Astrocyte (in vitro differentiated cells and primary cell): Measurements from ENCODE around the gene MEG3. TPM values are rescaled to one million over a fixed set of nuclear protein-coding genes. Genes with fewer than 3 reads are reported as not detected.

Experiments
- DNase-seq: peaks from one replicate; pipeline ENCODE4 v3.0.0-alpha.2; 2010; ENCODE audit warnings: low read depth
- FAIRE-seq: peaks from 2 replicates; lab custom pipeline; 2011; peaks lifted over from hg19 to GRCh38; lab: Jason Lieb, UNC
- H2AFZ ChIP-seq: 2 replicates; pipeline ENCODE4 v1.6.0; 2012; ENCODE audit warnings: low read depth, low read length, inconsistent platforms
- H3K27ac ChIP-seq: 2 replicates; pipeline ENCODE4 v1.5.1; 2011; ENCODE audit warnings: low read depth, low read length, inconsistent platforms
- H3K27me3 ChIP-seq: 2 replicates; pipeline ENCODE4 v1.6.0; 2011; ENCODE audit warnings: low read length, inconsistent platforms; ENCODE audit not compliant: insufficient read depth
- H3K36me3 ChIP-seq: 2 replicates; pipeline ENCODE4 v1.5.1; 2011; ENCODE audit warnings: low read length, inconsistent platforms; ENCODE audit not compliant: insufficient read depth
- H3K4me1 ChIP-seq: 2 replicates; pipeline ENCODE4 v1.5.1; 2011; ENCODE audit warnings: low read length, inconsistent platforms; ENCODE audit not compliant: insufficient read depth
- H3K4me2 ChIP-seq: 2 replicates; pipeline ENCODE4 v1.6.0; 2012; ENCODE audit warnings: low read length, inconsistent platforms
- H3K4me3 ChIP-seq: 2 replicates; pipeline ENCODE4 v1.5.1; 2011; ENCODE audit warnings: low read depth, mild to moderate bottlenecking, low read length, inconsistent platforms; ENCODE audit not compliant: insufficient read depth
- H3K79me2 ChIP-seq: 2 replicates; pipeline ENCODE4 v1.6.0; 2012; ENCODE audit warnings: mild to moderate bottlenecking, low read length, inconsistent platforms; ENCODE audit not compliant: insufficient read depth
- H3K9ac ChIP-seq: 2 replicates; pipeline ENCODE4 v1.6.0; 2012; ENCODE audit warnings: mild to moderate bottlenecking, low read length, inconsistent platforms
- H3K9me3 ChIP-seq: 2 replicates; pipeline ENCODE4 v1.5.1; 2012; ENCODE audit warnings: low read depth, mild to moderate bottlenecking, low read length, inconsistent platforms; ENCODE audit not compliant: insufficient read depth
- H4K20me1 ChIP-seq: 2 replicates; pipeline ENCODE4 v1.6.0; 2012; ENCODE audit warnings: low read length, inconsistent platforms; ENCODE audit not compliant: insufficient read depth
- H3K27ac Mint-ChIP-seq: one replicate; pipeline ENCODE4 v1.8.0; 2021; ENCODE audit warnings: mild to moderate bottlenecking, mixed read lengths; ENCODE audit not compliant: unreplicated experiment
- H3K27me3 Mint-ChIP-seq: one replicate; pipeline ENCODE4 v1.8.0; 2021; ENCODE audit warnings: low read depth, mixed read lengths; ENCODE audit not compliant: unreplicated experiment
- H3K36me3 Mint-ChIP-seq: one replicate; pipeline ENCODE4 v1.8.0; 2021; ENCODE audit warnings: low read depth, mixed read lengths; ENCODE audit not compliant: unreplicated experiment
- H3K4me1 Mint-ChIP-seq: one replicate; pipeline ENCODE4 v1.8.0; 2021; ENCODE audit warnings: low read depth, mixed read lengths; ENCODE audit not compliant: unreplicated experiment
- H3K4me3 Mint-ChIP-seq: one replicate; pipeline ENCODE4 v1.8.0; 2021; ENCODE audit warnings: mild to moderate bottlenecking, moderate library complexity, mixed read lengths; ENCODE audit not compliant: unreplicated experiment
- H3K9me3 Mint-ChIP-seq: one replicate; pipeline ENCODE4 v1.8.0; 2021; ENCODE audit warnings: mild to moderate bottlenecking, mixed read lengths; ENCODE audit not compliant: unreplicated experiment
- CTCF ChIP-seq: IDR thresholded peaks from 2 replicates; pipeline ENCODE4 v1.5.1; 2011; ENCODE audit warnings: low read depth, mild to moderate bottlenecking, inconsistent platforms, low read length, moderate library complexity; ENCODE audit not compliant: insufficient read depth
- EZH2 ChIP-seq: IDR thresholded peaks from 2 replicates; pipeline ENCODE4 v1.6.1; 2012; ENCODE audit warnings: mild to moderate bottlenecking, low read length, inconsistent platforms; ENCODE audit not compliant: insufficient read depth
- total RNA-seq: library from RNA; stranded (reverse); gene quantifications from 2 replicates; pipeline ENCODE4 v1.2.1, GENCODE V29; 2021

Gene MEG3
- total RNA-seq, 1 donor from 2014 or later: not detected

GRCh38 chr14:100871234-100872186 is 45.6 kb downstream of the MEG3 start:
- no peak overlapping the region for H3K9ac ChIP-seq
- peaks cover 46% of the 10 kb centered on the region for H3K79me2 ChIP-seq
- H3K4me2 ChIP-seq: no peak overlapping the region
- H3K27ac ChIP-seq: peak overlapping the region; percentile 75
- H3K36me3 Mint-ChIP-seq: no peaks in the 10 kb centered on the region
- no peaks in the 10 kb centered on the region for H3K9me3 ChIP-seq
- H3K27ac Mint-ChIP-seq: no peak overlapping the region
- H3K9me3 Mint-ChIP-seq: peaks cover 11% of the 10 kb centered on the region
- H3K4me3 ChIP-seq: no peak overlapping the region
- H4K20me1 ChIP-seq: peaks cover 75% of the 10 kb centered on the region
- H3K27me3 Mint-ChIP-seq: peaks cover 24% of the 10 kb centered on the region
- no peak overlapping the region for H3K4me3 Mint-ChIP-seq
- H3K4me1 Mint-ChIP-seq: no peaks in the 10 kb centered on the region
- TF ChIP-seq CTCF (no peak), EZH2 (no peak)
- DNase-seq (peak; percentile 35), FAIRE-seq (no peak)
- H2AFZ ChIP-seq: no peak overlapping the region
- H3K4me1 ChIP-seq: no peaks in the 10 kb centered on the region
- H3K36me3 ChIP-seq: peaks cover 2% of the 10 kb centered on the region
- no peaks in the 10 kb centered on the region for H3K27me3 ChIP-seq

GRCh38 chr14:100872259-100873095 is 46.6 kb downstream of the MEG3 start:
- peaks cover 11% of the 10 kb centered on the region for H3K9me3 Mint-ChIP-seq
- FAIRE-seq (no peak), DNase-seq (peak; percentile 32)
- peaks cover 2% of the 10 kb centered on the region for H3K36me3 ChIP-seq
- no peak for TF ChIP-seq CTCF
- no peak for TF ChIP-seq EZH2
- peaks cover 45% of the 10 kb centered on the region for H3K79me2 ChIP-seq
- no peaks in the 10 kb centered on the region for H3K36me3 Mint-ChIP-seq
- H3K27ac ChIP-seq: peak overlapping the region; percentile 35
- no peak overlapping the region for H2AFZ ChIP-seq
- H3K9me3 ChIP-seq: no peaks in the 10 kb centered on the region
- peaks cover 22% of the 10 kb centered on the region for H3K27me3 Mint-ChIP-seq
- H3K4me1 Mint-ChIP-seq: no peaks in the 10 kb centered on the region
- H3K27me3 ChIP-seq: no peaks in the 10 kb centered on the region
- H3K9ac ChIP-seq: no peak overlapping the region
- no peaks in the 10 kb centered on the region for H3K4me1 ChIP-seq
- no peak overlapping the region for H3K27ac Mint-ChIP-seq
- peaks cover 75% of the 10 kb centered on the region for H4K20me1 ChIP-seq
- no peak overlapping the region for H3K4me2 ChIP-seq
- H3K4me3 Mint-ChIP-seq: no peak overlapping the region
- H3K4me3 ChIP-seq: no peak overlapping the region
